ENCODE measurements around the gene KDM3A. TPM values are rescaled to one million over a fixed set of nuclear protein-coding genes. Genes with fewer than 3 reads are reported as not detected.

KDM3A gene
- total and polyA plus RNA-seq, 9 of the 15 experiments (the other 6 are each of a cell fraction or from before 2014, with no cell fraction given): 7.5 to 95.4 (median 24.8) TPM

DNA sequence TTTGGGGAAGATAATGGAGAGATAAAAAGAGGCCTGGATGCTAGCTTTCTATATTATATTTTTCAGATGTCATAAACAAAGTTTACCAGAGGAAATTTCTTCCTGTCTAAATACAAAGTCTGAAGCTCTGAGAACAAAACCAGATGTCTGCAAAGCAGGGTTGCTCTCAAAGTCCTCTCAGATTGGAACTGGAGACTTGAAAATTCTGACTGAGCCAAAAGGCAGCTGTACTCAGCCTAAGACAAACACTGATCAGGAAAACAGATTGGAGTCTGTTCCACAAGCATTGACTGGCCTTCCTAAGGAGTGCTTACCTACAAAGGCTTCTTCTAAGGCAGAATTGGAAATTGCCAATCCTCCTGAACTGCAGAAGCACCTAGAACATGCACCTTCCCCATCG lies 25.1 kb downstream of the KDM3A start:
- no peak for ATAC-seq
- Histone ChIP-seq H3K9me3 (replicated peaks; ENCODE audit: control insufficient read depth, insufficient read depth, low read depth, low read length) (no peaks in the 10 kb centered on the region), H3K4me1 (replicated peaks in 1 of 2; ENCODE audit: control insufficient read depth in 2 of 2, insufficient read depth in 2 of 2, low read length in 2 of 2) (no peaks in the 10 kb centered on the region), H3K4me3 (no peak overlapping the region), H2AFZ (ENCODE audit: low read depth, low read length) (no peak overlapping the region), H3K36me3 (ENCODE audit: control insufficient read depth, insufficient read depth, low read length) (peaks cover 93% of the 10 kb centered on the region), H3K27me3 (ENCODE audit: control insufficient read depth in 2 of 2, insufficient read depth in 2 of 2, low read length in 2 of 2) (no peaks in the 10 kb centered on the region), H3K79me2 (ENCODE audit: control insufficient read depth, insufficient read depth, low read length) (0 out of 3 replicates have a peak, but pooled peaks cover 3% of the 10 kb centered on the region), H3K9me1 (ENCODE audit: control insufficient read depth, insufficient read depth, low read length) (no peaks in the 10 kb centered on the region), H3K9ac (ENCODE audit: insufficient read depth in 1 of 2, low read depth in 2 of 2, low read length in 2 of 2) (no peak overlapping the region), H3K4me2 (ENCODE audit: insufficient read depth, low read length) (no peak overlapping the region), H4K20me1 (replicated peaks; ENCODE audit: control insufficient read depth, insufficient read depth, low read length) (no peaks in the 10 kb centered on the region), H3K27ac (ENCODE audit: extremely low read depth, low read depth, low read length) (no peak overlapping the region)
- intact Hi-C loops (cut with micrococcal nuclease) (no loop called here), in situ Hi-C loops (cut with MboI) (no loop called here)
- no peak for DNase-seq (ENCODE audit: extremely low read depth in 1 of 4, low spot score in 3 of 4)
- 88% methylated on average over 1 of the region's 1 CpG for WGBS (ENCODE audit: insufficient coverage, low coverage, missing lambda C conversion rate)
- BruUV-seq (replicated peaks): no TSS peak
- POLR2A ChIA-PET: interaction anchor here (0.6 to 1.5 kb wide), 2 partner anchors 11 to 360 kb away, joined by 3 read pairs; partner anchors contain the start of gene PTCD3
- CTCF ChIA-PET (ENCODE audit: low intra/inter-chr PET ratio): no interaction called here
- FAIRE-seq: no peak
- TF ChIP-seq RCOR1 (IDR thresholded peaks at IDR 0.05; ENCODE audit: borderline replicate concordance in 1 of 2, low read depth in 2 of 2, low read length in 2 of 2) (no peak), HEY1 (CRISPR knock-in tag; IDR thresholded peaks at IDR 0.05; ENCODE audit: borderline replicate concordance) (no peak), HNRNPLL (IDR thresholded peaks at IDR 0.05; ENCODE audit: low read depth, low read length, poor library complexity, severe bottlenecking) (no peak), RB1 (IDR thresholded peaks at IDR 0.05; ENCODE audit: low read depth) (no peak), CHCHD3 (CRISPR knock-in tag; IDR thresholded peaks at IDR 0.05) (no peak), MTF1 (CRISPR knock-in tag; IDR thresholded peaks at IDR 0.05; ENCODE audit: borderline replicate concordance) (no peak)
- TF ChIP-seq, protein P1, sequence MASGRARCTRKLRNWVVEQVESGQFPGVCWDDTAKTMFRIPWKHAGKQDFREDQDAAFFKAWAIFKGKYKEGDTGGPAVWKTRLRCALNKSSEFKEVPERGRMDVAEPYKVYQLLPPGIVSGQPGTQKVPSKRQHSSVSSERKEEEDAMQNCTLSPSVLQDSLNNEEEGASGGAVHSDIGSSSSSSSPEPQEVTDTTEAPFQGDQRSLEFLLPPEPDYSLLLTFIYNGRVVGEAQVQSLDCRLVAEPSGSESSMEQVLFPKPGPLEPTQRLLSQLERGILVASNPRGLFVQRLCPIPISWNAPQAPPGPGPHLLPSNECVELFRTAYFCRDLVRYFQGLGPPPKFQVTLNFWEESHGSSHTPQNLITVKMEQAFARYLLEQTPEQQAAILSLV (tag; IDR thresholded peaks at IDR 0.05): no peak
